Measurements from ENCODE around the gene SLC25A38. TPM values are rescaled to one million over a fixed set of nuclear protein-coding genes. Genes with fewer than 3 reads are reported as not detected.
"Not testable (repeated sequence)": the region's sequence is repeated elsewhere in the genome, so short reads cannot be mapped to it uniquely, and the experiment has no call there.

SLC25A38 gene
- total RNA-seq, 1 experiment from 2014 or later, result 26.7 TPM

DNA sequence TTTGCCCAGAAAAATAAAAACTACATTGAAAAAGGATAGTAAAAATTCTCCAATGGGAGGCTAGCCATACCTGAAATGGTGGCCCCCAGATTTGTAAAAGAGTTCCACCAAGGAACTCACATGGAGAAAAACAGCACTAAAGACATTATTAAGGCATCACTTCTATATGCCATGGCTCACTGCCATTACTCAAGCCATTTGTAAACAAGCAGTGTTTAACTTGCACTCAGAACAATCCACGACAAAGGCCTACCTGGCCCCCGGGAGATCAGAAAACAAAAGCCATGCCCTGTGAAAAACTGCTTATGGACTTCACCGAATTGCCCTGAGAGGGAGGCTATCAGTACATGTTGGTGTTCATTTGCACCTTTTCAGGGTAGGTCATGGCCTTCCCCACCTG, 34.1 kb upstream of the SLC25A38 start:
- no peak for DNase-seq (ENCODE audit: low read depth, low spot score)
- no TSS peak for BruUV-seq (replicated peaks)

DNA sequence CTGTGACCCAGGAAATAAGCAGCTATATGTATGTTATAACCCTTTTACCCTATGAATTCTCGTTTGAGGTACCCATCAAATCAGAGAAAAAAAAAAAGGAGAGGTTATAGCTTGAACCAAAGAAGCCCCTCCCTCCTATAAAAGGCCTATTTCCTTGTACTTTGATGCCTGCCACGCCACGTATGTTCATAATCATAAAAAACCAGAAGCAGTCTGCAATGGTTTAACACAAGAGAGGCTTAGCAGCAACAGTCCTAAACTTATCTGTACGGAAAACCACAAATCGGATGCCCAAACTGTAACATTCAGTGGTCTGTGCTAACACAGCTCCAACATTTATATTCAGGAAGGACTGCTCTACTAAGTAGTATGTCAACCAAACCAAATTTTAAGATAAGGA, 32.5 kb upstream of the SLC25A38 start:
- Histone ChIP-seq H3K9me3 (ENCODE audit: control insufficient read depth in 1 of 2, insufficient read depth in 1 of 2, low read depth in 1 of 2, low read length in 2 of 2) (no peaks in the 10 kb centered on the region), H3K4me1 (ENCODE audit: control insufficient read depth in 1 of 2, insufficient read depth in 2 of 2, low read length in 2 of 2) (no peaks in the 10 kb centered on the region), H3K9me2 (ENCODE audit: insufficient read depth) (no peaks in the 10 kb centered on the region), H3K79me2 (ENCODE audit: insufficient read depth, low read length) (no peaks in the 10 kb centered on the region), H3K36me3 (ENCODE audit: control insufficient read depth in 1 of 2, insufficient read depth in 2 of 2, low read length in 2 of 2) (no peaks in the 10 kb centered on the region), H4K20me1 (ENCODE audit: insufficient read depth) (no peaks in the 10 kb centered on the region), H3K4me3 (replicated peaks in 1 of 2; ENCODE audit: low read depth in 1 of 2, low read length in 2 of 2) (no peak overlapping the region), H3K27ac (ENCODE audit: low read depth, low read length) (no peak overlapping the region), H3K4me2 (ENCODE audit: low read length) (no peak overlapping the region), H2AFZ (ENCODE audit: low read depth, low read length, poor library complexity, severe bottlenecking) (no peak overlapping the region), H3K9ac (ENCODE audit: low read length) (no peak overlapping the region), H3K27me3 (ENCODE audit: insufficient read depth, low read length) (peaks cover 16% of the 10 kb centered on the region)
- intact Hi-C loops (cut with micrococcal nuclease), result no loop called here
- no peak for DNase-seq (ENCODE audit: low read depth, low spot score)
- no peak for ATAC-seq
- CTCF ChIA-PET, result no interaction called here
- RAD21 ChIA-PET (ENCODE audit: low non-redundant PET in 1 of 2, low total read pairs in 2 of 2, uncharacterized antibody in 2 of 2, unreplicated experiment in 2 of 2), result no interaction called here
- no TSS peak for BruUV-seq (replicated peaks)
- no peak for TF ChIP-seq EGR1 (IDR thresholded peaks at IDR 0.05; ENCODE audit: low read depth)
- TF ChIP-seq POLR2AphosphoS5 (IDR thresholded peaks at IDR 0.05; ENCODE audit: low read depth, low read length), result no peak
- TF ChIP-seq SIN3A (IDR thresholded peaks at IDR 0.05; ENCODE audit: low read depth), result no peak
- TF ChIP-seq ZNF274 (IDR thresholded peaks at IDR 0.05; ENCODE audit: low read depth, low read length), result no peak
- no peak for TF ChIP-seq FOSL1 (IDR thresholded peaks at IDR 0.05; ENCODE audit: low read depth)
- TF ChIP-seq ELF1 (IDR thresholded peaks at IDR 0.05; ENCODE audit: borderline replicate concordance, low read depth), result no peak
- TF ChIP-seq MAX (IDR thresholded peaks at IDR 0.05), result no peak
- no peak for TF ChIP-seq JUND (IDR thresholded peaks at IDR 0.05)
- no peak for TF ChIP-seq POLR2A (IDR thresholded peaks at IDR 0.05; ENCODE audit: borderline replicate concordance, extremely low read depth, insufficient read depth, insufficient read length)
- no peak for TF ChIP-seq ATF3 (IDR thresholded peaks at IDR 0.05)
- TF ChIP-seq TCF7L2 (IDR thresholded peaks at IDR 0.05; ENCODE audit: borderline replicate concordance, extremely low read depth, insufficient read depth, insufficient read length), result no peak
- no peak for TF ChIP-seq EZH2phosphoT487 (IDR thresholded peaks at IDR 0.05; ENCODE audit: borderline replicate concordance)
- TF ChIP-seq CEBPB (IDR thresholded peaks at IDR 0.05; ENCODE audit: low read depth), result no peak
- no peak for TF ChIP-seq EZH2 (IDR thresholded peaks at IDR 0.05)
- POLR2A ChIA-PET, result no interaction called here

More for the DNA sequence above, 34.1 kb upstream of the SLC25A38 start:
- H3K4me3 ChIP-seq (replicated peaks in 1 of 2; ENCODE audit: low read depth in 1 of 2, low read length in 2 of 2), result no peak overlapping the region
- intact Hi-C loops (cut with micrococcal nuclease), result no loop called here
- no peaks in the 10 kb centered on the region for H3K9me2 ChIP-seq (ENCODE audit: insufficient read depth)
- ChIA-PET POLR2A (no interaction called here), CTCF (no interaction called here), RAD21 (ENCODE audit: low non-redundant PET in 1 of 2, low total read pairs in 2 of 2, uncharacterized antibody in 2 of 2, unreplicated experiment in 2 of 2) (no interaction called here)
- no peak for ATAC-seq
- no peaks in the 10 kb centered on the region for H4K20me1 ChIP-seq (ENCODE audit: insufficient read depth)
- H3K27me3 ChIP-seq (ENCODE audit: insufficient read depth, low read length), result peaks cover 17% of the 10 kb centered on the region
- H3K4me2 ChIP-seq (ENCODE audit: low read length), result no peak overlapping the region
- TF ChIP-seq SIN3A (IDR thresholded peaks at IDR 0.05; ENCODE audit: low read depth) (no peak), FOSL1 (IDR thresholded peaks at IDR 0.05; ENCODE audit: low read depth) (no peak)
- no peak overlapping the region for H2AFZ ChIP-seq (ENCODE audit: low read depth, low read length, poor library complexity, severe bottlenecking)
- H3K36me3 ChIP-seq (ENCODE audit: control insufficient read depth in 1 of 2, insufficient read depth in 2 of 2, low read length in 2 of 2), result no peaks in the 10 kb centered on the region
- H3K79me2 ChIP-seq (ENCODE audit: insufficient read depth, low read length), result no peaks in the 10 kb centered on the region
- no peaks in the 10 kb centered on the region for H3K4me1 ChIP-seq (ENCODE audit: control insufficient read depth in 1 of 2, insufficient read depth in 2 of 2, low read length in 2 of 2)
- H3K9me3 ChIP-seq (ENCODE audit: control insufficient read depth in 1 of 2, insufficient read depth in 1 of 2, low read depth in 1 of 2, low read length in 2 of 2), result no peaks in the 10 kb centered on the region
- no peak overlapping the region for H3K27ac ChIP-seq (ENCODE audit: low read depth, low read length)
- no peak overlapping the region for H3K9ac ChIP-seq (ENCODE audit: low read length)

DNA sequence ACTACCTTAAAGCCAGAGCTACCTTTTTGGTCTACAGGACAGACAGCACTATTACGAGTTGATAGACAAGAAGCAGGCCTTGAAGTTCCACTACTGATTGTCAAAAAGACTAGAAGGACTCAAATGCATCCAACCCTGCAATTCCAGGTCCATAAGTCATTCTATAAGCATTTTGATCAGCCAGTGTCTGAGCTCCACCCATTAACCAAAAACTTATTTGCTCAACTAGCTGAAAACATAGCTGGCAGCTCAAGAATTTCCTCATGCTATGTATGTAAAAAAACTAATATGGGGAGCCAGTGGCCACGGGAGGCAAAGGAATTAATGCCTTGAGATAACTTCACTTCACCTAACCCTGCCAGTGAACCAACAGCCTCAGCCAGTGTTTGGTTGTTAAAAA, 32.0 kb upstream of the SLC25A38 start:
- H3K36me3 ChIP-seq (ENCODE audit: control insufficient read depth in 1 of 2, insufficient read depth in 2 of 2, low read length in 2 of 2); RAD21 ChIA-PET (ENCODE audit: low non-redundant PET in 1 of 2, low total read pairs in 2 of 2, uncharacterized antibody in 2 of 2, unreplicated experiment in 2 of 2); BruUV-seq (replicated peaks); H3K4me3 ChIP-seq (replicated peaks in 1 of 2; ENCODE audit: low read depth in 1 of 2, low read length in 2 of 2); intact Hi-C loops (cut with micrococcal nuclease); DNase-seq (ENCODE audit: low read depth, low spot score); H3K9ac ChIP-seq (ENCODE audit: low read length); ATAC-seq; H3K9me3 ChIP-seq (ENCODE audit: control insufficient read depth in 1 of 2, insufficient read depth in 1 of 2, low read depth in 1 of 2, low read length in 2 of 2); H3K9me2 ChIP-seq (ENCODE audit: insufficient read depth); H3K27ac ChIP-seq (ENCODE audit: low read depth, low read length); H3K79me2 ChIP-seq (ENCODE audit: insufficient read depth, low read length); H2AFZ ChIP-seq (ENCODE audit: low read depth, low read length, poor library complexity, severe bottlenecking); CTCF ChIA-PET; H4K20me1 ChIP-seq (ENCODE audit: insufficient read depth); H3K4me1 ChIP-seq (ENCODE audit: control insufficient read depth in 1 of 2, insufficient read depth in 2 of 2, low read length in 2 of 2); H3K4me2 ChIP-seq (ENCODE audit: low read length); POLR2A ChIA-PET: not testable (repeated sequence)
- H3K27me3 ChIP-seq (ENCODE audit: insufficient read depth, low read length), result peaks cover 20% of the 10 kb centered on the region

All from HCT116 (cell line).